B cell (primary cell): Measurements from ENCODE around the gene SPINK5. TPM values are rescaled to one million over a fixed set of nuclear protein-coding genes. Genes with fewer than 3 reads are reported as not detected.

Source experiments
- ATAC-seq: fragments of 200-7000 bp; cut with Tn5 transposase; one replicate; pipeline ENCODE4 v1.10.0; 2021; ENCODE audit warnings: low read depth, mild to moderate bottlenecking, moderate number of reproducible peaks, moderate library complexity
- CTCF ChIA-PET: fragments of 350-600 bp; sonication (Branson Sonifier 250); formaldehyde crosslinking; loops from one replicate; lab custom pipeline; 2021; ENCODE audit warnings: antibody characterized with exemption, inconsistent platforms; lab: Charles Lee
- POLR2A ChIA-PET: fragments of 350-600 bp; sonication (Branson Sonifier 250); formaldehyde crosslinking; loops from one replicate; lab custom pipeline; 2021; ENCODE audit warnings: antibody characterized with exemption; lab: Charles Lee
- DNase-seq: peaks from one replicate; pipeline ENCODE4 v3.0.0; 2013
- H2AFZ ChIP-seq: 2 replicates; pipeline ENCODE4 v1.6.1; 2012; ENCODE audit warnings: mild to moderate bottlenecking, low read depth, low read length; ENCODE audit not compliant: insufficient read depth, poor library complexity, severe bottlenecking
- H3K27ac ChIP-seq, 2 donors: 1 replicate in 1 of 2; 2 replicates in 1 of 2; pipeline ENCODE4 v1.5.1; 2012 to 2013; ENCODE audit warnings: low read length in 2 of 2, mild to moderate bottlenecking in 2 of 2, moderate library complexity in 1 of 2
- H3K27me3 ChIP-seq, 4 experiments: fragments of 200-600 bp in 1 of 4; sonication (generic) in 1 of 4; replicated peaks in 1 of 4; 1 replicate in 2 of 4; 2 replicates in 2 of 4; pipeline versions ENCODE4 v1.6.1 to v1.7.0; 2013 to 2016; ENCODE audit warnings: low read length in 3 of 4, mild to moderate bottlenecking in 2 of 4, mixed read lengths in 1 of 4, moderate library complexity in 1 of 4; ENCODE audit not compliant: insufficient read depth in 4 of 4, control insufficient read depth in 3 of 4; ENCODE audit errors: control extremely low read depth in 1 of 4
- H3K36me3 ChIP-seq, 2 experiments: replicated peaks in 1 of 2; 1 replicate in 1 of 2; 2 replicates in 1 of 2; pipeline versions ENCODE4 v1.6.1 to v1.7.1; 2013; ENCODE audit warnings: low read length in 1 of 2; ENCODE audit not compliant: insufficient read depth in 2 of 2, control insufficient read depth in 1 of 2; ENCODE audit errors: control extremely low read depth in 1 of 2, extremely low read depth in 1 of 2
- H3K4me1 ChIP-seq, 2 donors: fragments of 200-600 bp in 1 of 2; sonication (generic) in 1 of 2; 1 replicate in 1 of 2; 2 replicates in 1 of 2; pipeline versions ENCODE4 v1.5.1 to v1.6.1; 2013 to 2017; ENCODE audit warnings: low read length in 2 of 2; ENCODE audit not compliant: control insufficient read depth in 2 of 2, insufficient read depth in 2 of 2
- H3K4me2 ChIP-seq: replicated peaks from 2 replicates; pipeline ENCODE3; 2012; ENCODE audit warnings: mild to moderate bottlenecking, low read depth, low read length; ENCODE audit not compliant: poor library complexity, severe bottlenecking
- H3K4me3 ChIP-seq, 5 experiments: fragments of 200-600 bp in 1 of 5; sonication (generic) in 1 of 5; 1 replicate in 3 of 5; 2 replicates in 2 of 5; pipeline versions ENCODE4 v1.5.1 to v1.7.0; 2011 to 2016; ENCODE audit warnings: low read length in 4 of 5, mild to moderate bottlenecking in 4 of 5, low read depth in 2 of 5, control low read depth in 1 of 5, moderate library complexity in 1 of 5; ENCODE audit not compliant: insufficient read depth in 1 of 5; ENCODE audit errors: control extremely low read depth in 1 of 5, extremely low read depth in 1 of 5
- H3K79me2 ChIP-seq: fragments of 200-600 bp; sonication (generic); one replicate; pipeline ENCODE4 v1.6.0; 2016; ENCODE audit warnings: low read length; ENCODE audit not compliant: control insufficient read depth, insufficient read depth
- H3K9ac ChIP-seq: fragments of 200-600 bp; sonication (generic); 2 replicates; pipeline ENCODE4 v1.6.1; 2017; ENCODE audit warnings: mild to moderate bottlenecking, low read length, moderate library complexity
- H3K9me3 ChIP-seq, 3 donors: one replicate each; pipeline versions ENCODE4 v1.6.1 to v1.7.1; 2013; ENCODE audit warnings: low read length in 2 of 3; ENCODE audit not compliant: control insufficient read depth in 2 of 3, insufficient read depth in 1 of 3; ENCODE audit errors: control extremely low read depth in 1 of 3
- H4K20me1 ChIP-seq: 2 replicates; pipeline ENCODE4 v1.6.0; 2012; ENCODE audit warnings: mild to moderate bottlenecking, low read length; ENCODE audit not compliant: insufficient read depth, control insufficient read depth, poor library complexity, severe bottlenecking
- H3K27ac Mint-ChIP-seq: one replicate; pipeline ENCODE4 v1.8.0; 2021; ENCODE audit warnings: mixed read lengths
- H3K27me3 Mint-ChIP-seq: one replicate; pipeline ENCODE4 v1.8.0; 2021; ENCODE audit warnings: mixed read lengths
- H3K4me1 Mint-ChIP-seq: one replicate; pipeline ENCODE4 v1.8.0; 2021; ENCODE audit warnings: mixed read lengths
- H3K4me3 Mint-ChIP-seq: one replicate; pipeline ENCODE4 v1.8.0; 2021; ENCODE audit warnings: mixed read lengths
- H3K9me3 Mint-ChIP-seq: one replicate; pipeline ENCODE4 v1.8.0; 2022; ENCODE audit warnings: mixed read lengths; ENCODE audit not compliant: insufficient read depth
- EZH2 ChIP-seq: IDR thresholded peaks from 2 replicates; pipeline ENCODE4 v1.6.1; 2012; ENCODE audit warnings: borderline replicate concordance, low read depth, mild to moderate bottlenecking, moderate library complexity, low read length; ENCODE audit not compliant: insufficient read depth, poor library complexity, severe bottlenecking
- WGBS: methylation state at CpG from one replicate; pipeline ENCODE4 v1.1.5; 2013; ENCODE audit warnings: missing lambda C conversion rate; ENCODE audit not compliant: insufficient coverage; 5-methylcytosine and 5-hydroxymethylcytosine counted together
- intact Hi-C: fragments of 100-400 bp; cut with micrococcal nuclease; formaldehyde crosslinking; loops from one replicate; pipeline ENCODE4 v1.10.0; 2022
- polyA plus RNA-seq: library from polyadenylated mRNA; depleted of rRNA; stranded (reverse); fragments of >200 nt; gene quantifications from 2 replicates; pipeline ENCODE4 v1.2.3, GENCODE V29; 2012
- total RNA-seq, 2 donors: library from RNA; stranded (reverse); fragments of 120-200 nt in 1 of 2; gene quantifications; 1 replicate in 1 of 2; 2 replicates in 1 of 2; pipeline versions ENCODE4 v1.2.3 to v1.2.4, GENCODE V29; 2013 to 2022
- TF ChIP-seq, protein P1 (sequence below): fragments of 200-600 bp; IDR thresholded peaks from one replicate; pipeline ENCODE4 v1.8.0; 2022; ENCODE audit warnings: antibody characterized with exemption, mild to moderate bottlenecking

SPINK5 gene
- total and polyA plus RNA-seq, 2 donors (not counting 1 experiment from before 2014, with no cell fraction given): not detected

DNA sequence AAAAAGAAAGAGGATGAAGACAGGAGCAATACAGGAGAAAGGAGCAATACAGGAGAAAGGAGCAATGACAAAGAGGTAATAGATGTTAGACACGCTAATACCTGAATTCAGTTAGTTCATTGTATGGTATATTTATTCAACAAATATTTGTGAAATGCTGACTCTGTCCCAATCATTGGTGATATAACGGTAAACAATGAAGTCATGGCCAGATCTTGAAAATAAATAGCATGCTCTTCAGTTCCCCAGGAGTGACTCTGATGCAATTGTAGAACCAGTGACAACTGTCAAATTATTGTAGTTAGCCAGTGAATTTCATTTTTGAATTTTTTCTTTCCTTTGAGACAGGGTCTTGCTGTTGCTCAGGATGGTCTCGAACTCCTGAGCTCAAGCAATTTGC is 56.5 kb downstream of the SPINK5 start:
- ATAC-seq: no peak
- no peak overlapping the region for H3K4me3 Mint-ChIP-seq
- intact Hi-C loops: no loop called here

DNA sequence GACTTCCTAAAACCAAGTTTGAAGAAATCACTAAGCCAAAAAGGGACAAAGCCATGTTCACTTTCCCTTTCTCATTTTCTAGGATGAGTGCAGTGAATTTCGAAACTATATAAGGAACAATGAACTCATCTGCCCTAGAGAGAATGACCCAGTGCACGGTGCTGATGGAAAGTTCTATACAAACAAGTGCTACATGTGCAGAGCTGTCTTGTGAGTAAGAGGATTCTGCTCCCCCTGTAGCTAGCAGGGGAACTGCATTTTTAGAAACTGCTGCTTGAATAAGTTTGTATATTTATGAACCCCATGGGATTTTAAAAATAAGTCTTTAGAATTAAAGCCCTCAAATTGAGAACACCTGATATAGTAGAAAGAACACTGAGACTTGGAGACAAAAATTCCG is 61.9 kb downstream of the SPINK5 start:
- Histone ChIP-seq H3K4me1 (no peaks in the 10 kb centered on the region), H3K27me3 (no peaks in the 10 kb centered on the region), H3K4me3 (no peak overlapping the region), H3K9ac (no peak overlapping the region), H3K27ac (no peak overlapping the region), H3K9me3 (no peaks in the 10 kb centered on the region), H3K36me3 (no peaks in the 10 kb centered on the region), H2AFZ (no peak overlapping the region), H4K20me1 (no peaks in the 10 kb centered on the region), H3K79me2 (no peaks in the 10 kb centered on the region), H3K4me2 (no peak overlapping the region)
- CTCF ChIA-PET: no interaction called here
- Mint-ChIP-seq H3K9me3 (no peaks in the 10 kb centered on the region), H3K4me3 (no peak overlapping the region), H3K27me3 (no peaks in the 10 kb centered on the region), H3K27ac (no peak overlapping the region), H3K4me1 (no peaks in the 10 kb centered on the region)
- intact Hi-C loops: no loop called here
- ATAC-seq (no peak), DNase-seq (no peak)
- TF ChIP-seq, protein P1, sequence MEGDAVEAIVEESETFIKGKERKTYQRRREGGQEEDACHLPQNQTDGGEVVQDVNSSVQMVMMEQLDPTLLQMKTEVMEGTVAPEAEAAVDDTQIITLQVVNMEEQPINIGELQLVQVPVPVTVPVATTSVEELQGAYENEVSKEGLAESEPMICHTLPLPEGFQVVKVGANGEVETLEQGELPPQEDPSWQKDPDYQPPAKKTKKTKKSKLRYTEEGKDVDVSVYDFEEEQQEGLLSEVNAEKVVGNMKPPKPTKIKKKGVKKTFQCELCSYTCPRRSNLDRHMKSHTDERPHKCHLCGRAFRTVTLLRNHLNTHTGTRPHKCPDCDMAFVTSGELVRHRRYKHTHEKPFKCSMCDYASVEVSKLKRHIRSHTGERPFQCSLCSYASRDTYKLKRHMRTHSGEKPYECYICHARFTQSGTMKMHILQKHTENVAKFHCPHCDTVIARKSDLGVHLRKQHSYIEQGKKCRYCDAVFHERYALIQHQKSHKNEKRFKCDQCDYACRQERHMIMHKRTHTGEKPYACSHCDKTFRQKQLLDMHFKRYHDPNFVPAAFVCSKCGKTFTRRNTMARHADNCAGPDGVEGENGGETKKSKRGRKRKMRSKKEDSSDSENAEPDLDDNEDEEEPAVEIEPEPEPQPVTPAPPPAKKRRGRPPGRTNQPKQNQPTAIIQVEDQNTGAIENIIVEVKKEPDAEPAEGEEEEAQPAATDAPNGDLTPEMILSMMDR: no peak
- no peak for TF ChIP-seq EZH2
- POLR2A ChIA-PET: no interaction called here
- WGBS: 80% methylated on average over 1 of the region's 3 CpGs

More for the DNA sequence above, 56.5 kb downstream of the SPINK5 start:
- Histone ChIP-seq H3K4me2 (no peak overlapping the region), H3K4me3 (no peak overlapping the region), H3K9me3 (no peaks in the 10 kb centered on the region), H3K9ac (no peak overlapping the region), H3K27ac (no peak overlapping the region), H3K36me3 (no peaks in the 10 kb centered on the region), H3K79me2 (no peaks in the 10 kb centered on the region), H3K4me1 (no peaks in the 10 kb centered on the region), H2AFZ (no peak overlapping the region), H3K27me3 (no peaks in the 10 kb centered on the region), H4K20me1 (no peaks in the 10 kb centered on the region)
- DNase-seq: no peak
- CTCF ChIA-PET: no interaction called here
- POLR2A ChIA-PET: no interaction called here
- no peak for TF ChIP-seq EZH2
- TF ChIP-seq, protein P1: no peak
- H3K27ac Mint-ChIP-seq: no peak overlapping the region
- no CpG with 5 or more reads among the region's 3 CpGs for WGBS
- H3K9me3 Mint-ChIP-seq: no peaks in the 10 kb centered on the region
- no peaks in the 10 kb centered on the region for H3K4me1 Mint-ChIP-seq
- H3K27me3 Mint-ChIP-seq: no peaks in the 10 kb centered on the region
